Measurements from ENCODE around the gene SECISBP2L. TPM values are rescaled to one million over a fixed set of nuclear protein-coding genes. Genes with fewer than 3 reads are reported as not detected.

The SECISBP2L gene
- total and polyA plus RNA-seq, 2 donors (not counting 3 experiments of a cell fraction or from before 2014, with no cell fraction given), result 23.1 to 52.3 TPM

DNA sequence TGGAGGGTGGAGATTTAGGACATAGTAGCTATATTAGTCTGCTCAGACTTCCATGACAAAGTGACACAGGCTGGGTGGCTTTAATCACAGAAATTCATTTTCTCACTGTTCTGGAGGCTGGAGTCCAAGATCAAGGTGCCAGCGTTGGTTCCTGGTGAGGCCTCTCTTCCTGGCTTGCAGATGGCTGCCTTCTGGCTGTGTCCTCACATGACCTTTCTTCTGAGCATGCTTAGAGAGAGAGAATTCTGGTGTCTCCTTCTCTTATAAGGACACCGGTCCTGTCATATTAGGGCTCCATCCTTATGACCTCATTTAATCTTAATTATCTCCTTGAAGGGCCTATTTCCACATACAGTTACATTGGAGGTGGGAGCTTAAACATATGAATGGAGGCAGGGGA, 67.6 kb downstream of the SECISBP2L start:
- H3K79me2 ChIP-seq (ENCODE audit: control insufficient read depth, insufficient read depth, low read length), result no peaks in the 10 kb centered on the region
- H3K9me1 ChIP-seq (replicated peaks; ENCODE audit: control insufficient read depth, extremely low read depth, insufficient read depth, low read length), result no peaks in the 10 kb centered on the region
- POLR2A ChIA-PET, result no interaction called here
- CTCF ChIA-PET, result no interaction called here
- DNase-seq (ENCODE audit: low read depth, low spot score) (no peak), FAIRE-seq (no peak)
- no peaks in the 10 kb centered on the region for H3K9me3 ChIP-seq (replicated peaks; ENCODE audit: control insufficient read depth, insufficient read depth, low read length)
- TF ChIP-seq FOS (IDR thresholded peaks at IDR 0.05; ENCODE audit: borderline replicate concordance, insufficient read depth, low read length) (no peak), POLR2AphosphoS5 (IDR thresholded peaks at IDR 0.05; ENCODE audit: insufficient read depth, low read depth, low read length) (no peak), POLR2A (IDR thresholded peaks at IDR 0.05; ENCODE audit: low read depth, low read length) (no peak), EZH2 (IDR thresholded peaks at IDR 0.05; ENCODE audit: borderline replicate concordance, low read depth, low read length, severe bottlenecking) (no peak)
- H3K9ac ChIP-seq (replicated peaks; ENCODE audit: extremely low read depth, insufficient read depth, low read length), result no peak overlapping the region
- no peak overlapping the region for H3K27ac ChIP-seq (ENCODE audit: insufficient read depth, low read depth, low read length)
- intact Hi-C loops (cut with micrococcal nuclease), result no loop called here
- no peak overlapping the region for H3K4me3 ChIP-seq (replicated peaks in 1 of 3; ENCODE audit: insufficient read depth in 1 of 3, low read depth in 1 of 3, low read length in 3 of 3)
- no peaks in the 10 kb centered on the region for H4K20me1 ChIP-seq (replicated peaks; ENCODE audit: control insufficient read depth, extremely low read depth, insufficient read depth, low read length)
- no TSS peak for BruUV-seq (replicated peaks)
- dilution Hi-C loops (cut with MboI; ENCODE audit: extremely low pct_ligation_motif_present, low sequenced_read_pairs), result no loop called here
- H3K27me3 ChIP-seq (ENCODE audit: control insufficient read depth in 2 of 2, insufficient read depth in 2 of 2, low read length in 2 of 2), result peaks cover 5 to 8% of the 10 kb centered on the region in 2 experiments
- H2AFZ ChIP-seq (ENCODE audit: low read depth, low read length), result no peak overlapping the region
- H3K4me1 ChIP-seq (ENCODE audit: control insufficient read depth, extremely low read depth, insufficient read depth, low read length), result peaks cover 8% of the 10 kb centered on the region
- no peak overlapping the region for H3K4me2 ChIP-seq (ENCODE audit: insufficient read depth, low read length)
- no peaks in the 10 kb centered on the region for H3K36me3 ChIP-seq (ENCODE audit: control insufficient read depth in 2 of 2, extremely low read depth in 1 of 2, insufficient read depth in 2 of 2, low read length in 2 of 2)

GRCh38 chr15:48976444-48977088, 69.7 kb downstream of the SECISBP2L start:
- Histone ChIP-seq H3K9me1 (replicated peaks; ENCODE audit: control insufficient read depth, extremely low read depth, insufficient read depth, low read length) (no peaks in the 10 kb centered on the region), H3K4me1 (ENCODE audit: control insufficient read depth, extremely low read depth, insufficient read depth, low read length) (peaks cover 8% of the 10 kb centered on the region), H3K9ac (replicated peaks; ENCODE audit: extremely low read depth, insufficient read depth, low read length) (no peak overlapping the region), H3K9me3 (replicated peaks; ENCODE audit: control insufficient read depth, insufficient read depth, low read length) (no peaks in the 10 kb centered on the region), H3K27me3 (ENCODE audit: control insufficient read depth in 2 of 2, insufficient read depth in 2 of 2, low read length in 2 of 2) (peaks cover 0 to 2% of the 10 kb centered on the region in 2 experiments), H3K4me2 (ENCODE audit: insufficient read depth, low read length) (peak overlapping the region; percentile 90), H3K79me2 (ENCODE audit: control insufficient read depth, insufficient read depth, low read length) (no peaks in the 10 kb centered on the region), H4K20me1 (replicated peaks; ENCODE audit: control insufficient read depth, extremely low read depth, insufficient read depth, low read length) (no peaks in the 10 kb centered on the region), H3K4me3 (replicated peaks in 1 of 3; ENCODE audit: insufficient read depth in 1 of 3, low read depth in 1 of 3, low read length in 3 of 3) (no peak overlapping the region), H2AFZ (ENCODE audit: low read depth, low read length) (peak overlapping the region; percentile 93), H3K36me3 (ENCODE audit: control insufficient read depth in 2 of 2, extremely low read depth in 1 of 2, insufficient read depth in 2 of 2, low read length in 2 of 2) (no peaks in the 10 kb centered on the region), H3K27ac (ENCODE audit: insufficient read depth, low read depth, low read length) (no peak overlapping the region)
- ChIA-PET CTCF (interaction anchor here (1.0 to 5.2 kb wide), 16 partner anchors 11 to 619 kb away, joined by 3 to 86 read pairs (median 10); partner anchors contain the start of genes EID1, GALK2, SECISBP2L and SHC4), POLR2A (interaction anchor here (1.1 kb wide), 1 partner anchor 12 kb away, joined by 9 read pairs; the partner anchor contains the start of gene SHC4)
- BruUV-seq (replicated peaks), result no TSS peak
- TF ChIP-seq MYC (IDR thresholded peaks at IDR 0.05; ENCODE audit: low read depth, low read length) (no peak), FOS (IDR thresholded peaks at IDR 0.05; ENCODE audit: borderline replicate concordance, insufficient read depth, low read length) (no peak), MAX (IDR thresholded peaks at IDR 0.05; ENCODE audit: insufficient read depth, insufficient read length) (no peak), GATA2 (IDR thresholded peaks at IDR 0.05; ENCODE audit: insufficient read depth, insufficient read length, low read depth, low read length) (no peak), EZH2 (IDR thresholded peaks at IDR 0.05; ENCODE audit: borderline replicate concordance, low read depth, low read length, severe bottlenecking) (no peak), POLR2AphosphoS5 (IDR thresholded peaks at IDR 0.05; ENCODE audit: insufficient read depth, low read depth, low read length) (no peak)
- TF ChIP-seq, protein P1, sequence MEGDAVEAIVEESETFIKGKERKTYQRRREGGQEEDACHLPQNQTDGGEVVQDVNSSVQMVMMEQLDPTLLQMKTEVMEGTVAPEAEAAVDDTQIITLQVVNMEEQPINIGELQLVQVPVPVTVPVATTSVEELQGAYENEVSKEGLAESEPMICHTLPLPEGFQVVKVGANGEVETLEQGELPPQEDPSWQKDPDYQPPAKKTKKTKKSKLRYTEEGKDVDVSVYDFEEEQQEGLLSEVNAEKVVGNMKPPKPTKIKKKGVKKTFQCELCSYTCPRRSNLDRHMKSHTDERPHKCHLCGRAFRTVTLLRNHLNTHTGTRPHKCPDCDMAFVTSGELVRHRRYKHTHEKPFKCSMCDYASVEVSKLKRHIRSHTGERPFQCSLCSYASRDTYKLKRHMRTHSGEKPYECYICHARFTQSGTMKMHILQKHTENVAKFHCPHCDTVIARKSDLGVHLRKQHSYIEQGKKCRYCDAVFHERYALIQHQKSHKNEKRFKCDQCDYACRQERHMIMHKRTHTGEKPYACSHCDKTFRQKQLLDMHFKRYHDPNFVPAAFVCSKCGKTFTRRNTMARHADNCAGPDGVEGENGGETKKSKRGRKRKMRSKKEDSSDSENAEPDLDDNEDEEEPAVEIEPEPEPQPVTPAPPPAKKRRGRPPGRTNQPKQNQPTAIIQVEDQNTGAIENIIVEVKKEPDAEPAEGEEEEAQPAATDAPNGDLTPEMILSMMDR (IDR thresholded peaks at IDR 0.05; ENCODE audit: extremely low read depth in 1 of 2, insufficient read depth in 1 of 2, low read depth in 1 of 2, low read length in 2 of 2), result no peak
- dilution Hi-C loops (cut with MboI; ENCODE audit: extremely low pct_ligation_motif_present, low sequenced_read_pairs), result no loop called here
- intact Hi-C loops (cut with micrococcal nuclease), result no loop called here
- DNase-seq (ENCODE audit: low read depth, low spot score) (no peak), FAIRE-seq (no peak)

Measured in endothelial cell of umbilical vein (primary cell).